Lung (tissue), 12 donors: ENCODE results near the gene RAB13. TPM values are rescaled to one million over a fixed set of nuclear protein-coding genes. Genes with fewer than 3 reads are reported as not detected.
A peak's percentile ranks its signal among the peaks of the same experiment; 100 is the strongest.

ENCODE experiments used
- ATAC-seq: fragments of 200-7000 bp; cut with Tn5 transposase; one replicate; pipeline ENCODE4 v1.9.1; 2020; ENCODE audit warnings: moderate number of reproducible peaks; ENCODE audit not compliant: insufficient read depth, low FRiP score
- DNase-seq, 3 donors: peaks; one replicate each; pipeline ENCODE4 v3.0.0-alpha.2; 2013 to 2017
- H3K27ac ChIP-seq, 2 donors: one replicate each; pipeline ENCODE4 v1.5.1; 2013; ENCODE audit warnings: mild to moderate bottlenecking in 2 of 2, moderate library complexity in 2 of 2, control low read depth in 1 of 2, inconsistent platforms in 1 of 2, low read depth in 1 of 2, low read length in 1 of 2
- H3K27me3 ChIP-seq, 3 donors: one replicate each; pipeline ENCODE4 v1.5.1; 2013; ENCODE audit warnings: low read length in 2 of 3; ENCODE audit not compliant: control insufficient read depth in 3 of 3, insufficient read depth in 3 of 3
- H3K36me3 ChIP-seq, 4 donors: one replicate each; pipeline ENCODE4 v1.5.1; 2013; ENCODE audit warnings: low read length in 4 of 4, mild to moderate bottlenecking in 1 of 4, moderate library complexity in 1 of 4; ENCODE audit not compliant: control insufficient read depth in 4 of 4, insufficient read depth in 4 of 4
- H3K4me1 ChIP-seq, 5 donors: one replicate each; pipeline ENCODE4 v1.5.1; 2013; ENCODE audit warnings: low read length in 5 of 5, mild to moderate bottlenecking in 2 of 5, moderate library complexity in 1 of 5; ENCODE audit not compliant: control insufficient read depth in 5 of 5, insufficient read depth in 5 of 5
- H3K4me3 ChIP-seq: one replicate; pipeline ENCODE4 v1.5.1; 2013; ENCODE audit warnings: mild to moderate bottlenecking, control low read depth, moderate library complexity
- H3K9ac ChIP-seq, 2 donors: one replicate each; pipeline ENCODE4 v1.5.1; 2013; ENCODE audit warnings: low read length in 2 of 2, control low read depth in 1 of 2; ENCODE audit not compliant: insufficient read depth in 1 of 2
- H3K9me3 ChIP-seq, 4 donors: one replicate each; pipeline ENCODE4 v1.5.1; 2013; ENCODE audit warnings: low read length in 3 of 4, mild to moderate bottlenecking in 1 of 4, moderate library complexity in 1 of 4; ENCODE audit not compliant: control insufficient read depth in 4 of 4, insufficient read depth in 3 of 4
- WGBS, 2 donors: extraction: QIAGEN DNeasy Blood & Tissue Kit; methylation state at CpG; one replicate each; pipeline ENCODE4 v1.1.7; 2013; 5-methylcytosine and 5-hydroxymethylcytosine counted together
- polyA plus RNA-seq, 2 donors: library from polyadenylated mRNA; stranded (reverse); fragments of 200-250 nt; gene quantifications; one replicate each; pipeline ENCODE4 v1.2.1, GENCODE V29; 2013
- total RNA-seq, 2 donors: library from RNA; depleted of rRNA in 1 of 2; stranded (reverse); fragments of >200 nt in 1 of 2; gene quantifications; one replicate each; pipeline ENCODE4 v1.2.1, GENCODE V29; 2014 to 2021
- TF ChIP-seq, protein P1 (sequence below): IDR thresholded peaks from 2 replicates; pipeline ENCODE4 v1.5.1; 2012; ENCODE audit warnings: mild to moderate bottlenecking; ENCODE audit errors: control extremely low read depth, extremely low read depth
- donor health status: control.
- donor health status: control.
- donor health status: Bipolar disorder and iron deficiency.
- donor health status: healthy.
- donor health status: DM: yes; HTN: yes; CAD: no.

Gene RAB13
- total and polyA plus RNA-seq, 4 donors = 54.6 to 229 (median 138) TPM

DNA sequence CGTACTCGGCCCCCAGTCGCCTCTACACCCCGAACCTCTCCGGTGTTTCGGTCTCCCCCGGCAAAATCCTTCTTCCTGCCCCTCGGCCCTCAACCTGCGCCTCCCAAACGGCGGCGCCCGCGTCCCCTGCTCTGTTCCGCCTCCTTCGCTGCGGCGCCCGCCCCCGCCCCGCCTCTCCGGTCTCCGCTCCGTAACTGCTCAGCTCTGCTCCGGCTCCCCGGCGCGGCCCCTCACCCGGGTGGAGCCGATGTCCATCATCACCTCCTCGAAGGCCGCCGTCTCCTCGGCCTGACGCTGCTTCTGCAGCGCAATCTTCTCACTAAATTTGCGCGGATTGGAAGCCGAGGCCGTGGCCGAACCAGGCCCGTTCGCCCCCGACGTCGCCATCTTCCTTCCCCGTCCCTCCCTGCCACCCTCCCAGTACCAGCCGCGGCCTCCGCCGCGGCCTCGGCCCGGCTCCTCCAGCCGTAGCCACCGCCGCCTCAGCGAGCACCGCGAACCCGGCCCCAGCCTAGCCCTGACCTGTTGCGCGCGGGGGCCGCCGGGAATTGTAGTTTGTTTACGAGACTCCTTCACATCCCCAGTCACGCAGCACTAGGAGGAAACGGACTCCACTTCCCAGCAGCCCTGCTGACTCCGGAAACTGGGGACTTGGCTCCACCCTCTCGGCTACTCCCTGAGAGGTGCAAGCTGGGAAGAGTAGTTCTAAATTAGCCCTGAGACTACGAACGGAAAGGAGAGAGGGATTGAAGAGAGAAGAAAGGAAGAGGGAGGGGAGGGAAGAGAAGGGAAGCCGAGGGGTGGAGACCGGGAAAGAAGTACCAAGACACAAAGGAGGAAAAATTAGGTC is 27.8 kb downstream of the RAB13 start, which contains the start of gene CRTC2:
Gene CRTC2, minus strand, starts transcription at position 502 of the 850 bp plus-strand sequence. Its CDS starts 115 bp downstream, at position 387.
- H3K27ac ChIP-seq = peak within 1 kb of the TSS; percentile 88 to 94
- H3K27me3 ChIP-seq = no peaks in the 10 kb centered on the region
- peak; percentile 99 for DNase-seq
- H3K4me3 ChIP-seq = peak within 1 kb of the TSS; percentile 72
- H3K4me1 ChIP-seq = peaks cover 14 to 47% (median 20%) of the 10 kb centered on the region in 5 donors
- H3K9ac ChIP-seq = peak within 1 kb of the TSS; percentile 80 to 82
- TF ChIP-seq, protein P1, sequence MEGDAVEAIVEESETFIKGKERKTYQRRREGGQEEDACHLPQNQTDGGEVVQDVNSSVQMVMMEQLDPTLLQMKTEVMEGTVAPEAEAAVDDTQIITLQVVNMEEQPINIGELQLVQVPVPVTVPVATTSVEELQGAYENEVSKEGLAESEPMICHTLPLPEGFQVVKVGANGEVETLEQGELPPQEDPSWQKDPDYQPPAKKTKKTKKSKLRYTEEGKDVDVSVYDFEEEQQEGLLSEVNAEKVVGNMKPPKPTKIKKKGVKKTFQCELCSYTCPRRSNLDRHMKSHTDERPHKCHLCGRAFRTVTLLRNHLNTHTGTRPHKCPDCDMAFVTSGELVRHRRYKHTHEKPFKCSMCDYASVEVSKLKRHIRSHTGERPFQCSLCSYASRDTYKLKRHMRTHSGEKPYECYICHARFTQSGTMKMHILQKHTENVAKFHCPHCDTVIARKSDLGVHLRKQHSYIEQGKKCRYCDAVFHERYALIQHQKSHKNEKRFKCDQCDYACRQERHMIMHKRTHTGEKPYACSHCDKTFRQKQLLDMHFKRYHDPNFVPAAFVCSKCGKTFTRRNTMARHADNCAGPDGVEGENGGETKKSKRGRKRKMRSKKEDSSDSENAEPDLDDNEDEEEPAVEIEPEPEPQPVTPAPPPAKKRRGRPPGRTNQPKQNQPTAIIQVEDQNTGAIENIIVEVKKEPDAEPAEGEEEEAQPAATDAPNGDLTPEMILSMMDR = no peak
- H3K36me3 ChIP-seq = peaks cover 2 to 24% (median 10%) of the 10 kb centered on the region in 4 donors
- H3K9me3 ChIP-seq = no peaks in the 10 kb centered on the region
- peak; percentile 94 for ATAC-seq
- WGBS, 2 donors = 0% methylated on average over 64 to 74 of the region's 75 CpGs

DNA sequence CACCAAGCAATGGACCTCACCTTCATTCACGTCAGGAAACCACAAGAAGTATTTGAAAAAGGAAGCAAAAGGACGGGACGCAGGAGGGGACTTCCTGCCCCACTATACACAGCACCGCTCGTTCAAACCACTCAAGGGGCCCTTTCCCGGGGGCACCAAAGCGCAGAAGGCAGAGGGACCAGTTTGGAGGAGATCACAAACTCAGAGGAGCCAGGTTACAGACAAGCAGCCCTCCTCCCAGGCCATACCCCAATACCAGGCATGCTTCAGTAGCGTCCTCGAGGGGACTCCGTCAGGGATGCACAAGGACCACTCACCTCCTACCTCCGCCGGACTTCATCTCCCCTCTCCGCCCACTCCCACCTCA is 28.4 kb downstream of the RAB13 start:
- Histone ChIP-seq H3K9ac (peak overlapping the region; percentile 80 to 82), H3K36me3 (peaks cover 2 to 26% (median 10%) of the 10 kb centered on the region in 4 donors), H3K4me1 (peaks cover 14 to 44% (median 20%) of the 10 kb centered on the region in 5 donors), H3K27me3 (no peaks in the 10 kb centered on the region), H3K27ac (peak overlapping the region; percentile 88 to 94), H3K4me3 (peak overlapping the region; percentile 72), H3K9me3 (no peaks in the 10 kb centered on the region)
- DNase-seq (peak in 1 of 3 donors; percentile 40), ATAC-seq (no peak)
- TF ChIP-seq, protein P1 = no peak
- WGBS, 2 donors = 0% methylated on average over 13 of the region's 13 CpGs

DNA sequence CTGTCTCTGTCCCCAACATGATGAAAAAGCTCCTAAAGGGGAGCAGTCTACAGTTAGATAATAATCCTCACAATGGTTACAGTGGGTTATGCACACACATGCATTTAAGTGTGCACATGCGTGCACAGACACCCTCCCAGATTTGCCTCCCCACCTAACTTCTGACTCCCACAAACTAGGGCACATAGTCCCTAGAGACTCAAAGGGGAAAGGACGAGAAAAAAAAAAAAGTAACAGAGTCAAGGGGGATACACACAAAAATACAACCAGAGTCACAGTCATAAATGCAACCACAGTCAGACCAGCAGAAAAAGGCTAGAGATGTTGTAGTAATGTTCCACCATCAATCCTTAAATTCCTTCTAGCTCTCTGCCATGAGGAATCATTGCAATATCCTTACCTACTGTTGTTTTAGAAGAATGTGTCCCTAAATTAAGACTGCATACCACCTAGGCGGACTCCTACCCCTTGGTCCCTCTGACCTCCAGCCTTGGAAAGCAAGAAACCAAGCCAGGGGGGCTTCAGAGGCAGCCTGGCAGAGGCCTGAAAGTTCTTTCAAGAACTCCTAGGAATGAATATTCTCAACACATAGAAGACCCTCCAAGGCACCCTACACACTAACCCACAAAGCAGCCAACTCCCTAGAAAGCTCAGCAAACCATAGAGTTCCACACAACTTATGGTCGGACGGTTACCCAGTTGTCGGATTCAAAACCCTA is 29.0 kb downstream of the RAB13 start:
- Histone ChIP-seq H3K27me3 (no peaks in the 10 kb centered on the region), H3K4me3 (peak overlapping the region; percentile 72), H3K9ac (peak overlapping the region; percentile 80 to 82), H3K4me1 (peaks cover 11 to 38% (median 15%) of the 10 kb centered on the region in 5 donors), H3K9me3 (no peaks in the 10 kb centered on the region), H3K36me3 (peaks cover 4 to 32% (median 16%) of the 10 kb centered on the region in 4 donors), H3K27ac (peak overlapping the region; percentile 88 to 94)
- 32 to 34% methylated on average over 6 of the region's 6 CpGs for WGBS, 2 donors
- ATAC-seq = no peak
- TF ChIP-seq, protein P1 = no peak
- no peak for DNase-seq
